IMR-90 (cell line): ENCODE data around the gene RAB31. TPM values are rescaled to one million over a fixed set of nuclear protein-coding genes. Genes with fewer than 3 reads are reported as not detected.

Source experiments
- ATAC-seq: fragments of 200-7000 bp; cut with Tn5 transposase; 2 replicates; pipeline ENCODE4 v1.9.1; 2020; ENCODE audit warnings: low read depth, mild to moderate bottlenecking, moderate library complexity
- BruUV-seq: library from RNA; stranded (reverse); fragments of 400-500 nt; replicated peaks from 2 replicates; lab custom pipeline; 2021; lab: Mats Ljungman, UMichigan
- CTCF ChIA-PET: fragments of 300-600 bp; formaldehyde crosslinking; extraction: SDS; loops from one replicate; lab custom pipeline; 2021; ENCODE audit warnings: antibody characterized with exemption; lab: Yijun Ruan, JAX
- POLR2A ChIA-PET: fragments of 300-600 bp; sonication (Branson Sonifier 250); formaldehyde crosslinking; loops from one replicate; lab custom pipeline; 2022; ENCODE audit warnings: antibody characterized with exemption; ENCODE audit not compliant: unreplicated experiment; lab: Charles Lee
- DNase-seq: peaks from one replicate; pipeline ENCODE4 v3.0.0; 2013
- H2AFZ ChIP-seq: replicated peaks from 2 replicates; pipeline ENCODE3; 2013; ENCODE audit warnings: low read length, mild to moderate bottlenecking; ENCODE audit not compliant: poor library complexity
- H2AK5ac ChIP-seq: 2 replicates; pipeline ENCODE4 v1.6.1; 2013; ENCODE audit warnings: low read depth, low read length, inconsistent platforms
- H2AK9ac ChIP-seq: replicated peaks from 2 replicates; pipeline ENCODE3; 2013; ENCODE audit warnings: mild to moderate bottlenecking, low read depth, low read length, moderate library complexity; ENCODE audit not compliant: poor library complexity
- H2BK120ac ChIP-seq: 2 replicates; pipeline ENCODE4 v1.6.1; 2013; ENCODE audit warnings: low read depth, low read length, inconsistent platforms
- H2BK15ac ChIP-seq: 3 replicates; pipeline ENCODE4 v1.6.1; 2013; ENCODE audit warnings: low read depth, low read length, inconsistent platforms
- H2BK20ac ChIP-seq: 2 replicates; pipeline ENCODE4 v1.6.1; 2013; ENCODE audit warnings: low read depth, mild to moderate bottlenecking, inconsistent platforms, low read length, moderate library complexity
- H2BK5ac ChIP-seq: 2 replicates; pipeline ENCODE4 v1.6.1; 2013; ENCODE audit warnings: mild to moderate bottlenecking, low read depth, low read length, inconsistent platforms; ENCODE audit not compliant: poor library complexity, severe bottlenecking
- H3K14ac ChIP-seq: replicated peaks from 2 replicates; pipeline ENCODE4 v1.6.1; 2013; ENCODE audit warnings: low read depth, low read length, inconsistent platforms
- H3K18ac ChIP-seq: 2 replicates; pipeline ENCODE4 v1.6.1; 2013; ENCODE audit warnings: low read depth, low read length, control low read depth
- H3K23ac ChIP-seq: 2 replicates; pipeline ENCODE4 v1.6.1; 2013; ENCODE audit warnings: low read depth, low read length, inconsistent platforms
- H3K27ac ChIP-seq: 2 replicates; pipeline ENCODE4 v1.5.1; 2013; ENCODE audit warnings: mild to moderate bottlenecking, control low read depth, low read length; ENCODE audit not compliant: insufficient read depth
- H3K27me3 ChIP-seq: 2 replicates; pipeline ENCODE4 v1.6.1; 2013; ENCODE audit warnings: low read length; ENCODE audit not compliant: control insufficient read depth, insufficient read depth
- H3K36me3 ChIP-seq: 2 replicates; pipeline ENCODE4 v1.6.1; 2013; ENCODE audit warnings: low read length, mixed read lengths; ENCODE audit not compliant: control insufficient read depth, insufficient read depth
- H3K4ac ChIP-seq: 2 replicates; pipeline ENCODE4 v1.6.1; 2013; ENCODE audit warnings: low read depth, low read length, inconsistent platforms
- H3K4me1 ChIP-seq: 2 replicates; pipeline ENCODE4 v1.6.1; 2013; ENCODE audit warnings: low read length, mixed read lengths; ENCODE audit not compliant: control insufficient read depth, insufficient read depth
- H3K4me2 ChIP-seq: 2 replicates; pipeline ENCODE4 v1.6.1; 2013; ENCODE audit warnings: low read depth, mild to moderate bottlenecking, control low read depth, low read length, moderate library complexity
- H3K4me3 ChIP-seq: 2 replicates; pipeline ENCODE4 v1.5.1; 2013; ENCODE audit warnings: low read depth, mild to moderate bottlenecking, control low read depth, low read length, moderate library complexity; ENCODE audit not compliant: insufficient read depth
- H3K56ac ChIP-seq: 2 replicates; pipeline ENCODE4 v1.6.1; 2013; ENCODE audit warnings: low read length, inconsistent platforms; ENCODE audit not compliant: insufficient read depth; ENCODE audit errors: extremely low read depth
- H3K79me1 ChIP-seq, 2 experiments: 2 replicates each; pipeline ENCODE4 v1.6.1; 2013; ENCODE audit warnings: low read length in 2 of 2, inconsistent platforms in 1 of 2, low read depth in 1 of 2
- H3K9ac ChIP-seq: 2 replicates; pipeline ENCODE4 v1.6.1; 2013; ENCODE audit warnings: low read depth, low read length, control low read depth
- H3K9me1 ChIP-seq: 2 replicates; pipeline ENCODE4 v1.6.1; 2013; ENCODE audit warnings: low read length, inconsistent platforms; ENCODE audit not compliant: insufficient read depth
- H3K9me3 ChIP-seq: 2 replicates; pipeline ENCODE4 v1.6.1; 2013; ENCODE audit warnings: low read length; ENCODE audit not compliant: control insufficient read depth, insufficient read depth
- H4K20me1 ChIP-seq: 2 replicates; pipeline ENCODE4 v1.6.1; 2013; ENCODE audit warnings: low read length, inconsistent platforms; ENCODE audit not compliant: insufficient read depth
- H4K5ac ChIP-seq: 2 replicates; pipeline ENCODE4 v1.6.1; 2013; ENCODE audit warnings: mild to moderate bottlenecking, low read depth, low read length, control low read depth
- H4K8ac ChIP-seq, 2 experiments: 2 replicates each; pipeline ENCODE4 v1.6.1; 2013; ENCODE audit warnings: low read depth in 2 of 2, low read length in 2 of 2, control low read depth in 1 of 2, inconsistent platforms in 1 of 2
- H4K91ac ChIP-seq: 2 replicates; pipeline ENCODE4 v1.6.1; 2013; ENCODE audit warnings: low read depth, low read length, inconsistent platforms; ENCODE audit not compliant: insufficient read depth
- CEBPB ChIP-seq: IDR thresholded peaks from 2 replicates; pipeline ENCODE4 v1.6.1; 2012; ENCODE audit warnings: low read depth, low read length, improper control_type of control experiment
- CTCF ChIP-seq: conservative IDR thresholded peaks from 2 replicates; pipeline ENCODE4 v1.5.1; 2012; ENCODE audit warnings: mild to moderate bottlenecking, low read depth, low read length, improper control_type of control experiment
- MAFK ChIP-seq: IDR thresholded peaks from 2 replicates; pipeline ENCODE4 v1.6.1; 2012; ENCODE audit warnings: low read depth, low read length, improper control_type of control experiment
- RAD21 ChIP-seq: IDR thresholded peaks from 2 replicates; pipeline ENCODE4 v1.6.1; 2012; ENCODE audit warnings: low read length, improper control_type of control experiment
- RFX5 ChIP-seq: IDR thresholded peaks from 2 replicates; pipeline ENCODE4 v1.8.0; 2012; ENCODE audit warnings: low read depth, mild to moderate bottlenecking, low read length, moderate library complexity
- SMC3 ChIP-seq: fragments of 150-350 bp; IDR thresholded peaks from 2 replicates; pipeline ENCODE4 v1.6.1; 2016; ENCODE audit warnings: low read depth, mild to moderate bottlenecking, antibody characterized with exemption, low read length, moderate library complexity
- WGBS, 2 experiments: methylation state at CpG; one replicate each; pipeline versions ENCODE4 v1.1.5 to v1.1.7; 2013; ENCODE audit warnings: missing lambda C conversion rate in 2 of 2; ENCODE audit not compliant: insufficient read length in 1 of 2; ENCODE audit errors: extremely low coverage in 2 of 2; 5-methylcytosine and 5-hydroxymethylcytosine counted together
- dilution Hi-C: fragments of 300-500 bp; cut with HindIII; formaldehyde crosslinking; loops from one replicate; pipeline ENCODE4 v1.14.3; 2018; ENCODE audit warnings: low sequenced_read_pairs; ENCODE audit not compliant: unreplicated experiment
- in situ Hi-C: fragments of 300-500 bp; cut with MboI; formaldehyde crosslinking; loops from 3 replicates; pipeline ENCODE4 v1.14.3; 2019; ENCODE audit warnings: low sequenced_read_pairs, inconsistent platforms, mixed read lengths
- intact Hi-C: fragments of 100-400 bp; cut with micrococcal nuclease; formaldehyde crosslinking; loops from 2 replicates; pipeline ENCODE4 v1.10.0; 2022
- polyA plus RNA-seq, 3 experiments: library from polyadenylated mRNA; depleted of rRNA; stranded (reverse); fragments of >200 nt; gene quantifications; 2 replicates each; pipeline ENCODE4 v1.2.3, GENCODE V29; 2012; ENCODE audit warnings: low replicate concordance in 1 of 3
- total RNA-seq: library from RNA; depleted of rRNA; stranded (reverse); fragments of >200 nt; gene quantifications from 2 replicates; pipeline ENCODE4 v1.2.3, GENCODE V29; 2012

The RAB31 gene
- total and polyA plus RNA-seq, 2 of the 4 experiments (the other 2 are of a cell fraction): 13.8 to 26.9 TPM

GRCh38 chr18:9771261-9771976 lies 63.3 kb downstream of the RAB31 start:
- Histone ChIP-seq H2BK15ac (0 out of 3 replicates have a peak overlapping the region, but pooled peaks have one; percentile 18), H3K27ac (no peak overlapping the region), H2AK5ac (0 out of 2 replicates have a peak overlapping the region, but pooled peaks have one; percentile 40), H2BK120ac (peak overlapping the region; percentile 28; the same call in 1 of the 2 replicates), H3K4me2 (no peak overlapping the region), H2BK20ac (peak overlapping the region; percentile 72; the same call in 1 of the 2 replicates), H2AK9ac (peak overlapping the region; percentile 53), H3K9me1 (0 out of 2 replicates have a peak, but pooled peaks cover 8% of the 10 kb centered on the region), H2AFZ (peak overlapping the region; percentile 60), H3K4me1 (no peaks in the 10 kb centered on the region), H2BK5ac (no peak overlapping the region), H3K23ac (peak overlapping the region; percentile 64; the same call in 1 of the 2 replicates), H3K4me3 (no peak overlapping the region), H3K9me3 (no peaks in the 10 kb centered on the region), H3K27me3 (no peaks in the 10 kb centered on the region), H4K5ac (no peak overlapping the region), H3K79me1 (peaks cover 34 to 45% of the 10 kb centered on the region in 2 experiments), H3K9ac (no peak overlapping the region), H3K14ac (peak overlapping the region; percentile 83; the same call in 1 of the 2 replicates), H3K36me3 (peaks cover 2% of the 10 kb centered on the region; the same call in 1 of the 2 replicates), H3K56ac (peak overlapping the region; percentile 32; the same call in 1 of the 2 replicates), H4K20me1 (peaks cover 23% of the 10 kb centered on the region), H4K91ac (peak overlapping the region; percentile 26; the same call in 1 of the 2 replicates), H3K18ac (no peak overlapping the region), H3K4ac (peak overlapping the region; percentile 51), H4K8ac (peak overlapping the region; percentile 13 to 48; a peak in 2 of 4 replicates)
- no TSS peak for BruUV-seq
- dilution Hi-C loops: no loop called here
- CTCF ChIA-PET: interaction anchor here (1.0 to 1.2 kb wide), 2 partner anchors 9 to 29 kb away, joined by 3 to 4 read pairs; no protein-coding TSS in a partner anchor
- DNase-seq (peak; percentile 57), ATAC-seq (peak; percentile 96)
- TF ChIP-seq CTCF (peak; percentile 75), SMC3 (peak; percentile 76), RAD21 (peak; percentile 86), RFX5 (no peak), MAFK (no peak), CEBPB (no peak)
- POLR2A ChIA-PET: no interaction called here
- WGBS, 2 experiments: 20% methylated on average over 1 of the region's 18 CpGs; no CpG with 5 or more reads in 1 of the 2 experiments
- in situ Hi-C loops: no loop called here
- intact Hi-C loops: loop anchor here (2.0 to 5.0 kb wide), 2 partner anchors 159 to 194 kb away; no protein-coding TSS in a partner anchor
